ENCODE measurements around the gene IWS1. TPM values are rescaled to one million over a fixed set of nuclear protein-coding genes. Genes with fewer than 3 reads are reported as not detected.

The IWS1 gene
- total RNA-seq, 1 donor: 36.6 TPM

DNA sequence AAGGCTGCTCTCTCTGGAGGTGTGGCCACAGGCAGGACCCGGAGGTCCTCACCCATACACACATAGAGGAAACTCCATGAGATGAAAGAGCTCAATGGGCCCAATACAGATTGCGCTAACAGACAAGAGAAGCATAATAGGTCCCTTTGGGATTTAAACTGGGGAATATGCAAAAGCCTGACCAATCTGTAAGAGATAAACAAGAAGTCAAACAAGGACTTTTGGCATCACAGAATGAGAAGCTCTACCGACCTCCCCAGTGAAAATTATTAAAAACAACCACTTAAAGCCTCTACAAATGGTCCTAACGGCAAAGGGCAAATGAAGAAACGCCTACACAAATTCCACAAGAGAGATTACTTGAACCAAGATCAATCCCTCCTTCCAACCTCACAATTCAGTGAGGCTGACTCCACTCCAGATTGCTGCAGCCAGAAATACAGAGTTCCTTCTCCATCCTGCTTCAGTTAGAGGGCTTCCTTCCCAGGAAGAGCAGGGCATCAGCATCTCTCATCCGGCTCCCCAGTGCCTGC, 10.8 kb downstream of the IWS1 start:
- Histone ChIP-seq H3K27ac (ENCODE audit: low read depth, low read length) (peak overlapping the region; percentile 99), H3K4me2 (ENCODE audit: insufficient read depth, low read length) (peak overlapping the region; percentile 69), H3K27me3 (ENCODE audit: insufficient read depth, low read length) (no peaks in the 10 kb centered on the region), H3K4me1 (ENCODE audit: insufficient read depth, low read length) (peaks cover 35% of the 10 kb centered on the region), H4K20me1 (ENCODE audit: insufficient read depth, low read length) (peaks cover 5% of the 10 kb centered on the region), H3K36me3 (ENCODE audit: insufficient read depth, low read length) (peaks cover 37% of the 10 kb centered on the region), H2AFZ (ENCODE audit: low read length) (no peak overlapping the region), H3K79me2 (ENCODE audit: insufficient read depth, low read length) (peaks cover 90% of the 10 kb centered on the region), H3K9me3 (ENCODE audit: low read depth, low read length) (no peaks in the 10 kb centered on the region), H3K4me3 (ENCODE audit: insufficient read depth, low read length) (peak overlapping the region; percentile 41)
- DNase-seq (ENCODE audit: insufficient read length, low spot score, missing footprints): peak; percentile 38
- no peak for TF ChIP-seq CTCF (IDR thresholded peaks at IDR 0.05; ENCODE audit: extremely low read depth, low read depth, low read length)

- H3K4me3 ChIP-seq (ENCODE audit: insufficient read depth, low read length): no peak overlapping the region
- peaks cover 91% of the 10 kb centered on the region for H3K79me2 ChIP-seq (ENCODE audit: insufficient read depth, low read length)
- H3K4me1 ChIP-seq (ENCODE audit: insufficient read depth, low read length): peaks cover 35% of the 10 kb centered on the region
- H3K36me3 ChIP-seq (ENCODE audit: insufficient read depth, low read length): peaks cover 29% of the 10 kb centered on the region
- peak overlapping the region; percentile 99 for H3K27ac ChIP-seq (ENCODE audit: low read depth, low read length)
- H3K9me3 ChIP-seq (ENCODE audit: low read depth, low read length): no peaks in the 10 kb centered on the region
- H3K4me2 ChIP-seq (ENCODE audit: insufficient read depth, low read length): no peak overlapping the region
- H2AFZ ChIP-seq (ENCODE audit: low read length): no peak overlapping the region
- no peak for DNase-seq (ENCODE audit: insufficient read length, low spot score, missing footprints)
- H3K27me3 ChIP-seq (ENCODE audit: insufficient read depth, low read length): no peaks in the 10 kb centered on the region
- peaks cover 5% of the 10 kb centered on the region for H4K20me1 ChIP-seq (ENCODE audit: insufficient read depth, low read length)
- TF ChIP-seq CTCF (IDR thresholded peaks at IDR 0.05; ENCODE audit: extremely low read depth, low read depth, low read length): no peak
These were observed 11.8 kb downstream of the IWS1 start for GRCh38 chr2:127514485-127514884.

- H3K36me3 ChIP-seq (ENCODE audit: insufficient read depth, low read length): peaks cover 28% of the 10 kb centered on the region
- H3K4me3 ChIP-seq (ENCODE audit: insufficient read depth, low read length): no peak overlapping the region
- peaks cover 37% of the 10 kb centered on the region for H3K4me1 ChIP-seq (ENCODE audit: insufficient read depth, low read length)
- H3K9me3 ChIP-seq (ENCODE audit: low read depth, low read length): no peaks in the 10 kb centered on the region
- no peak for DNase-seq (ENCODE audit: insufficient read length, low spot score, missing footprints)
- H3K27me3 ChIP-seq (ENCODE audit: insufficient read depth, low read length): no peaks in the 10 kb centered on the region
- H3K4me2 ChIP-seq (ENCODE audit: insufficient read depth, low read length): no peak overlapping the region
- peak overlapping the region; percentile 99 for H3K27ac ChIP-seq (ENCODE audit: low read depth, low read length)
- no peak for TF ChIP-seq CTCF (IDR thresholded peaks at IDR 0.05; ENCODE audit: extremely low read depth, low read depth, low read length)
- H2AFZ ChIP-seq (ENCODE audit: low read length): no peak overlapping the region
- peaks cover 5% of the 10 kb centered on the region for H4K20me1 ChIP-seq (ENCODE audit: insufficient read depth, low read length)
- peaks cover 92% of the 10 kb centered on the region for H3K79me2 ChIP-seq (ENCODE audit: insufficient read depth, low read length)
These were observed 12.2 kb downstream of the IWS1 start for GRCh38 chr2:127514076-127514475.

GRCh38 chr2:127512362-127512761, 13.9 kb downstream of the IWS1 start:
- Histone ChIP-seq H3K27ac (ENCODE audit: low read depth, low read length) (peak overlapping the region; percentile 2), H3K4me3 (ENCODE audit: insufficient read depth, low read length) (no peak overlapping the region), H3K79me2 (ENCODE audit: insufficient read depth, low read length) (peaks cover 84% of the 10 kb centered on the region), H4K20me1 (ENCODE audit: insufficient read depth, low read length) (peaks cover 10% of the 10 kb centered on the region), H3K9me3 (ENCODE audit: low read depth, low read length) (no peaks in the 10 kb centered on the region), H3K4me1 (ENCODE audit: insufficient read depth, low read length) (peaks cover 38% of the 10 kb centered on the region), H3K4me2 (ENCODE audit: insufficient read depth, low read length) (no peak overlapping the region), H2AFZ (ENCODE audit: low read length) (no peak overlapping the region), H3K27me3 (ENCODE audit: insufficient read depth, low read length) (no peaks in the 10 kb centered on the region), H3K36me3 (ENCODE audit: insufficient read depth, low read length) (peaks cover 19% of the 10 kb centered on the region)
- no peak for TF ChIP-seq CTCF (IDR thresholded peaks at IDR 0.05; ENCODE audit: extremely low read depth, low read depth, low read length)
- no peak for DNase-seq (ENCODE audit: insufficient read length, low spot score, missing footprints)
